Hepatocyte (in vitro differentiated cells): ENCODE data around the gene VPS41. TPM values are rescaled to one million over a fixed set of nuclear protein-coding genes. Genes with fewer than 3 reads are reported as not detected.

ENCODE experiments used
- DNase-seq: peaks from one replicate; pipeline ENCODE4 v3.0.0-alpha.2; 2016; ENCODE audit warnings: low spot score
- H2AFZ ChIP-seq: fragments of 200-600 bp; sonication (generic); 2 replicates; pipeline ENCODE4 v1.6.0; 2016; ENCODE audit warnings: antibody characterized with exemption, mild to moderate bottlenecking
- H3K27ac ChIP-seq: fragments of 200-600 bp; sonication (generic); 2 replicates; pipeline ENCODE4 v1.5.1; 2016; ENCODE audit warnings: mild to moderate bottlenecking
- H3K27me3 ChIP-seq: fragments of 200-600 bp; sonication (generic); 2 replicates; pipeline ENCODE4 v1.6.1; 2016
- H3K36me3 ChIP-seq: fragments of 200-600 bp; sonication (generic); replicated peaks from 2 replicates; pipeline ENCODE4 v1.5.1; 2016; ENCODE audit warnings: low read depth; ENCODE audit not compliant: insufficient read depth
- H3K4me1 ChIP-seq: fragments of 200-600 bp; sonication (generic); 2 replicates; pipeline ENCODE4 v1.5.1; 2016; ENCODE audit warnings: mild to moderate bottlenecking, moderate library complexity; ENCODE audit not compliant: insufficient read depth
- H3K4me2 ChIP-seq: fragments of 200-600 bp; sonication (generic); 2 replicates; pipeline ENCODE4 v1.6.0; 2016
- H3K4me3 ChIP-seq: fragments of 200-600 bp; sonication (generic); 2 replicates; pipeline ENCODE4 v1.5.1; 2016; ENCODE audit warnings: mild to moderate bottlenecking
- H3K79me2 ChIP-seq: fragments of 200-600 bp; sonication (generic); 2 replicates; pipeline ENCODE4 v1.6.0; 2017; ENCODE audit warnings: mild to moderate bottlenecking
- H3K9me2 ChIP-seq: fragments of 200-600 bp; sonication (generic); replicated peaks from 2 replicates; pipeline ENCODE4 v1.6.0; 2017; ENCODE audit warnings: mild to moderate bottlenecking; ENCODE audit not compliant: insufficient read depth
- H3K9me3 ChIP-seq: fragments of 200-600 bp; sonication (generic); 2 replicates; pipeline ENCODE4 v1.5.1; 2016; ENCODE audit warnings: low read depth, mild to moderate bottlenecking
- H4K20me1 ChIP-seq: fragments of 200-600 bp; sonication (generic); 2 replicates; pipeline ENCODE4 v1.6.0; 2016; ENCODE audit warnings: mild to moderate bottlenecking; ENCODE audit not compliant: insufficient read depth, poor library complexity, severe bottlenecking
- CTCF ChIP-seq: fragments of 200-600 bp; sonication (generic); IDR thresholded peaks from 2 replicates; pipeline ENCODE4 v1.5.1; 2016; ENCODE audit warnings: antibody characterized with exemption, mild to moderate bottlenecking; ENCODE audit not compliant: poor library complexity
- EZH2 ChIP-seq: fragments of 200-600 bp; sonication (generic); IDR thresholded peaks from 2 replicates; pipeline ENCODE4 v1.6.1; 2016; ENCODE audit warnings: antibody characterized with exemption, mild to moderate bottlenecking, borderline replicate concordance
- EZH2phosphoT487 ChIP-seq: fragments of 200-600 bp; sonication (generic); IDR thresholded peaks from one replicate; pipeline ENCODE4 v1.6.1; 2018; ENCODE audit warnings: antibody characterized with exemption, mild to moderate bottlenecking, low read depth, moderate library complexity; ENCODE audit not compliant: unreplicated experiment, severe bottlenecking
- WGBS: methylation state at CpG from one replicate; pipeline ENCODE4 v1.1.6; 2016; ENCODE audit warnings: low lambda C conversion rate; ENCODE audit errors: missing lambda C conversion rate; 5-methylcytosine and 5-hydroxymethylcytosine counted together
- polyA plus RNA-seq: library from polyadenylated mRNA; unstranded; fragments of >200 nt; fragmentation: Nextera tagmentation; extraction: Ambion mirVana; gene quantifications from 2 replicates; pipeline ENCODE4 v1.2.1, GENCODE V29; 2016
- total RNA-seq: library from RNA; depleted of rRNA; stranded (reverse); fragments of >200 nt; gene quantifications from 2 replicates; pipeline ENCODE4 v1.2.3, GENCODE V29; 2014

The VPS41 gene
- total and polyA plus RNA-seq, 2 experiments from 2014 or later: 40.1 to 70.9 TPM

DNA sequence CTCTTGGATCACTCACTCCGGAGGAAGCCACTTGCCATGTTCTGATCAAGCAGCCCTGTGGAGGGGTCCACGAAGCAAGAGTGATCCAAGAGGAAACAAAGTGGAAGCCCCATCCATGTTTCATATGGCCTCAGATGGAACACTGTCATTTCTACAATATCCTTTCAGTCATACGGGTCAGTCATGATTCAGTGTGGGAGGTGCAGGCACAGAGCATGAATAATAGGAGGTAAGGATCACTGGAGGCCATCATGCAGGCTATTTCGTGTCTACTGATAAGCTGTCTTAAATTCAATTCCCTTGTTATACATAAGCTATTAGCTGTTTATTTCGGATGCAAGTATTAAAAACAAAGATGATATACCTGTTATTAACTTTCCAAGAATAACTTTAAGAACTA is 36.8 kb downstream of the VPS41 start:
- no peaks in the 10 kb centered on the region for H3K27me3 ChIP-seq
- no peak overlapping the region for H3K27ac ChIP-seq
- no peaks in the 10 kb centered on the region for H3K36me3 ChIP-seq
- no peak overlapping the region for H2AFZ ChIP-seq
- no peaks in the 10 kb centered on the region for H3K4me1 ChIP-seq
- no peak for TF ChIP-seq EZH2
- no peak for TF ChIP-seq EZH2phosphoT487
- TF ChIP-seq CTCF: no peak
- DNase-seq: no peak
- peaks cover 28% of the 10 kb centered on the region for H3K79me2 ChIP-seq
- H4K20me1 ChIP-seq: peaks cover 6% of the 10 kb centered on the region
- H3K9me2 ChIP-seq: no peaks in the 10 kb centered on the region
- H3K4me3 ChIP-seq: no peak overlapping the region
- no peaks in the 10 kb centered on the region for H3K9me3 ChIP-seq
- H3K4me2 ChIP-seq: no peak overlapping the region
- 94% methylated on average over 5 of the region's 5 CpGs for WGBS

- WGBS: 49% methylated on average over 3 of the region's 3 CpGs
- Histone ChIP-seq H3K9me3 (no peaks in the 10 kb centered on the region), H3K4me1 (no peaks in the 10 kb centered on the region), H3K27ac (no peak overlapping the region), H3K4me3 (no peak overlapping the region), H3K79me2 (peaks cover 20% of the 10 kb centered on the region), H3K27me3 (no peaks in the 10 kb centered on the region), H3K4me2 (no peak overlapping the region), H4K20me1 (no peaks in the 10 kb centered on the region), H3K9me2 (no peaks in the 10 kb centered on the region), H3K36me3 (no peaks in the 10 kb centered on the region), H2AFZ (no peak overlapping the region)
- TF ChIP-seq EZH2: no peak
- no peak for TF ChIP-seq EZH2phosphoT487
- TF ChIP-seq CTCF: no peak
- no peak for DNase-seq
These were observed 38.8 kb downstream of the VPS41 start for GRCh38 chr7:38870147-38870546.

- no peak overlapping the region for H3K4me3 ChIP-seq
- H3K4me1 ChIP-seq: peaks cover 7% of the 10 kb centered on the region
- TF ChIP-seq EZH2phosphoT487 (no peak), EZH2 (no peak), CTCF (no peak)
- no peaks in the 10 kb centered on the region for H3K27me3 ChIP-seq
- H3K4me2 ChIP-seq: peak overlapping the region; percentile 62
- no peaks in the 10 kb centered on the region for H3K36me3 ChIP-seq
- H3K27ac ChIP-seq: peak overlapping the region; percentile 85
- no peaks in the 10 kb centered on the region for H3K9me2 ChIP-seq
- H2AFZ ChIP-seq: no peak overlapping the region
- WGBS: 37% methylated on average over 7 of the region's 7 CpGs
- peaks cover 3% of the 10 kb centered on the region for H3K79me2 ChIP-seq
- H3K9me3 ChIP-seq: no peaks in the 10 kb centered on the region
- no peaks in the 10 kb centered on the region for H4K20me1 ChIP-seq
- DNase-seq: peak; percentile 78
These were observed 45.2 kb downstream of the VPS41 start for GRCh38 chr7:38863601-38864291.
